Cortex of kidney (tissue), 1 donor: Measurements from ENCODE around the gene FAM53A.

Experiments used
- DNase-seq: peaks from one replicate; lab custom pipeline; 2025; lab: John Stamatoyannopoulos, UW

The FAM53A gene

GRCh38 chr4:1639299-1639868 is 44.7 kb downstream of the FAM53A start:
- DNase-seq: no peak

GRCh38 chr4:1638873-1639272 is 45.2 kb downstream of the FAM53A start:
- DNase-seq: no peak

GRCh38 chr4:1638272-1638598 is 45.9 kb downstream of the FAM53A start:
- DNase-seq: no peak

- no peak for DNase-seq
These were observed 46.4 kb downstream of the FAM53A start for GRCh38 chr4:1637580-1638271.

- DNase-seq: no peak
These were observed 47.5 kb downstream of the FAM53A start for GRCh38 chr4:1636490-1637211.

GRCh38 chr4:1635464-1635863 is 48.6 kb downstream of the FAM53A start:
- DNase-seq: no peak

- DNase-seq: no peak
These were observed 50.1 kb downstream of the FAM53A start for GRCh38 chr4:1633993-1634392.

GRCh38 chr4:1632109-1633104 is 51.7 kb downstream of the FAM53A start:
- no peak for DNase-seq

- DNase-seq: no peak
These were observed 53.0 kb downstream of the FAM53A start for GRCh38 chr4:1631136-1631535.

GRCh38 chr4:1630266-1630665 is 53.8 kb downstream of the FAM53A start:
- DNase-seq: no peak

GRCh38 chr4:1629699-1630083 is 54.4 kb downstream of the FAM53A start:
- no peak for DNase-seq

- DNase-seq: no peak
These were observed 55.0 kb downstream of the FAM53A start for GRCh38 chr4:1628892-1629698.

- no peak for DNase-seq
These were observed 56.4 kb downstream of the FAM53A start for GRCh38 chr4:1627417-1628313.

- no peak for DNase-seq
These were observed 57.2 kb downstream of the FAM53A start for GRCh38 chr4:1626941-1627340.

GRCh38 chr4:1626151-1626550 is 58.0 kb downstream of the FAM53A start:
- DNase-seq: no peak

GRCh38 chr4:1625600-1626138 is 58.4 kb downstream of the FAM53A start:
- no peak for DNase-seq

GRCh38 chr4:1624519-1624910 is 59.6 kb downstream of the FAM53A start:
- no peak for DNase-seq

- no peak for DNase-seq
These were observed 60.1 kb downstream of the FAM53A start for GRCh38 chr4:1623821-1624518.

- no peak for DNase-seq
These were observed 60.7 kb downstream of the FAM53A start for GRCh38 chr4:1623400-1623799.
